ENCODE data around the gene NBPF1.
"Not testable (repeated sequence)": the region's sequence is repeated elsewhere in the genome, so short reads cannot be mapped to it uniquely, and the experiment has no call there.

NBPF1 gene

GRCh38 chr1:16613185-16614147, at the start of gene NBPF1:
Gene NBPF1, minus strand, starts transcription at chr1:16613564.
- peak; percentile 86 for DNase-seq (ENCODE audit: low read depth)
- no peak for TF ChIP-seq CTCF (conservative IDR thresholded peaks at IDR 0.05; ENCODE audit: low read depth, low read length)
- peak within 1 kb of the TSS; percentile 74 for H3K4me3 ChIP-seq (ENCODE audit: low read length)

GRCh38 chr1:16658234-16658633, 44.9 kb upstream of the NBPF1 start:
- DNase-seq (ENCODE audit: low read depth); H3K4me3 ChIP-seq (ENCODE audit: low read length): not testable (repeated sequence)

GRCh38 chr1:16656981-16657683, 43.8 kb upstream of the NBPF1 start:
- not testable (repeated sequence) for H3K4me3 ChIP-seq (ENCODE audit: low read length); DNase-seq (ENCODE audit: low read depth)

- DNase-seq (ENCODE audit: low read depth); H3K4me3 ChIP-seq (ENCODE audit: low read length): not testable (repeated sequence)
These were observed 43.2 kb upstream of the NBPF1 start for GRCh38 chr1:16656574-16656973.

- DNase-seq (ENCODE audit: low read depth); H3K4me3 ChIP-seq (ENCODE audit: low read length): not testable (repeated sequence)
These were observed 38.2 kb upstream of the NBPF1 start for GRCh38 chr1:16651560-16651959.

GRCh38 chr1:16649960-16650359, 36.6 kb upstream of the NBPF1 start:
- DNase-seq (ENCODE audit: low read depth); H3K4me3 ChIP-seq (ENCODE audit: low read length): not testable (repeated sequence)

GRCh38 chr1:16649390-16649789, 36.0 kb upstream of the NBPF1 start:
- H3K4me3 ChIP-seq (ENCODE audit: low read length); DNase-seq (ENCODE audit: low read depth): not testable (repeated sequence)

GRCh38 chr1:16648756-16649155, 35.4 kb upstream of the NBPF1 start:
- not testable (repeated sequence) for H3K4me3 ChIP-seq (ENCODE audit: low read length); DNase-seq (ENCODE audit: low read depth)

- H3K4me3 ChIP-seq (ENCODE audit: low read length); DNase-seq (ENCODE audit: low read depth): not testable (repeated sequence)
These were observed 34.9 kb upstream of the NBPF1 start for GRCh38 chr1:16648250-16648649.

GRCh38 chr1:16647179-16648176, 34.1 kb upstream of the NBPF1 start:
- DNase-seq (ENCODE audit: low read depth); H3K4me3 ChIP-seq (ENCODE audit: low read length): not testable (repeated sequence)

- not testable (repeated sequence) for H3K4me3 ChIP-seq (ENCODE audit: low read length); DNase-seq (ENCODE audit: low read depth)
These were observed 33.4 kb upstream of the NBPF1 start for GRCh38 chr1:16646716-16647115.

GRCh38 chr1:16646061-16646664, 32.8 kb upstream of the NBPF1 start:
- DNase-seq (ENCODE audit: low read depth); H3K4me3 ChIP-seq (ENCODE audit: low read length): not testable (repeated sequence)

GRCh38 chr1:16645271-16646060, 32.1 kb upstream of the NBPF1 start:
- DNase-seq (ENCODE audit: low read depth); H3K4me3 ChIP-seq (ENCODE audit: low read length): not testable (repeated sequence)
